Stimulated activated CD4-positive, alpha-beta T cell treated with anti-CD3 and anti-CD28 coated beads, TNF-alpha, amount 100 ng/mL, for 4 hours (primary cell): ENCODE data around the gene ATP4A.

ENCODE experiments used
- DNase-seq, 3 experiments: peaks; one replicate each; pipeline ENCODE4 v3.0.0-alpha.2; 2020; ENCODE audit warnings: low read depth in 3 of 3

The ATP4A gene

GRCh38 chr19:35549174-35549788 lies 14.2 kb downstream of the ATP4A start:
- DNase-seq = peak in 1 of 3 experiments; percentile 38

- DNase-seq = no peak
Measured at GRCh38 chr19:35546532-35546931, 16.9 kb downstream of the ATP4A start.

- DNase-seq = peak; percentile 48 to 65 (median 60)
Measured at GRCh38 chr19:35545855-35546381, 17.5 kb downstream of the ATP4A start.

DNA sequence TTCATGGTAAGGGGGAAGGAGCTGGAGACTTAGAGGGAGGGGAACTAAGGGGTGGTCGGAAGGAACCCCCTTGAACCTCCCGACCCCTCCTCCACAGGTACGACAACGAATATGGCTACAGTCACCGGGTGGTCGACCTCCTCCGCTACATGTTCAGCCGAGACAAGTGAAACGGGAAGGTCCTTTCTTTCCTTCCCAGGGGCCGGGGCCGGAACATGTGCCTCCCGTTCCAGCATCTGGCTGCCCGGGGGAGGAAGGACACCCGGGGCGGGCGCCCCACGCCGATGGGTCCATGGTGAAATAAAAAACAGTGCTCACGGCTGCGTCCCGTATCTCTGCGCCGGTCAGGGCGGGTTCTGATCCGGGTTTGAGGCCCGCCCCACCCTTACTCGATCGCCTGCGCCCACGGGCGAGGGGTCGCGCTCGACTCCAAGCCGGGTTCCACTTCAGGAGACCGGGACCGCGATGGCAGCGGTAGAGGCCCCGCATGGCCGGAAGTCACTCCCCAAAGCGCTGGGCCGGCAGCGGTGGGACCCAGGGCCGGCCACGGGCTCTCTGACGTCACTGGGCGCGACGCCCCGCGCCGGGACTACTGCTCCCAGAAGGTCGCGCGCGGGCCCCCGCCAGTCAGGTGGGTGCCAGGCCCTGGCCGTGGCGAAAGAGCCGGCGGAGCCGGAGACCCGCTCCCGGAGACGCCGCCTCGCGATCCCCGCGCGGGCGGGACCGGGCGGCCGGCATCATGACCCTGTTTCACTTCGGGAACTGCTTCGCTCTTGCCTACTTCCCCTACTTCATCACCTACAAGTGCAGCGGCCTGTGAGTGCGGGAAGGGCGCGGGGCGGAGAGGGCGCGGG lies 18.2 kb downstream of the ATP4A start, which contains the start of gene TMEM147:
TMEM147 (plus strand) TSS at position 626 of the 854 bp plus-strand sequence; CDS start at position 740, 114 bp downstream.
- peak; percentile 60 to 80 (median 68) for DNase-seq

DNA sequence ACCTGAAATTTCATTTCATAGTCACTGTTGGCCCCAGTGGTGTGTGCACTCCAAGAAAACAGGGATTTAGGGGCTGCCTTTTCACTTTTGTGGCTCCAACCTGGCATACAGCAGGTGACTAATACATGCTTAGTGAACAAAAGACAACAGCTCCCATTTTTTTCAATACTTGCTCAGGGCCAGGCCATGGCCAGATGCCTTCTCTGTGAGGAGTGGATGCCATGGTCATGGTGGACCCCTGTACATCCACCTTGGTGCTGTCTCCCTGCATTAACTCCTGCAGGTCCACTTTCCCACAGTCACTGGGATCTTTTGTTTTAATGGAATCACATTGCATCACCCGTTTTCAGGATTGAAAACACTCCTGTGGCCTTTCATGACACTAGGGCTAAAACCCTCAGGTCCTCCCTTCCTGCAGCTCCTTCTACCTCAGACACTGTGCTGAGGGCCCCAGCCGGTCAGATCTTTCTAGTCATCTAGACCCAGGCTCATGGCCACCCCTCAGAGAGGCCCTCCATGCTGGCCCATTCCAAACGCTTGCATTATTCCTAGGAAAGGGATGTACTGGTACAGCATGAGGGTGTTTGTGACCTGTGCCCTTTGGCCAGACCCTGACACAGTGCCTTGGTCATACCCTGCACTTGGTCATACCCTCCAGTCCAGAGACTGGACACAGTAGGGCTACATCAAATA lies 19.2 kb downstream of the ATP4A start:
- no peak for DNase-seq

GRCh38 chr19:35543280-35544109 lies 20.0 kb downstream of the ATP4A start:
- DNase-seq = no peak

DNA sequence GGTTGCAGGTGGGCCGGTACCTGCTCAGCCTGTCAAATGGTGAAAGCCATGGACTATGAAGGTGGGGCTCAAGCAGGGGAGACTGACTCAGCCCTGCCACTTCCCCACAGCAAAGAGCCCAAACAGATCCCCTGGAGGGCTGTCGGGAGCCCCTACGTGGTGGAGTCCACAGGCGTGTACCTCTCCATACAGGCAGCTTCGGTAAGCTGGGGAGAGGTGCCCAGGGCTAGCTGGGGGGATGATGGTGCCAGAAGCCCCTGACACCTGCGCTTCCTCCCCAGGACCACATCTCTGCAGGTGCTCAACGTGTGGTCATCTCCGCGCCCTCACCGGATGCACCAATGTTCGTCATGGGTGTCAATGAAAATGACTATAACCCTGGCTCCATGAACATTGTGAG lies 21.2 kb downstream of the ATP4A start:
- DNase-seq = no peak

DNA sequence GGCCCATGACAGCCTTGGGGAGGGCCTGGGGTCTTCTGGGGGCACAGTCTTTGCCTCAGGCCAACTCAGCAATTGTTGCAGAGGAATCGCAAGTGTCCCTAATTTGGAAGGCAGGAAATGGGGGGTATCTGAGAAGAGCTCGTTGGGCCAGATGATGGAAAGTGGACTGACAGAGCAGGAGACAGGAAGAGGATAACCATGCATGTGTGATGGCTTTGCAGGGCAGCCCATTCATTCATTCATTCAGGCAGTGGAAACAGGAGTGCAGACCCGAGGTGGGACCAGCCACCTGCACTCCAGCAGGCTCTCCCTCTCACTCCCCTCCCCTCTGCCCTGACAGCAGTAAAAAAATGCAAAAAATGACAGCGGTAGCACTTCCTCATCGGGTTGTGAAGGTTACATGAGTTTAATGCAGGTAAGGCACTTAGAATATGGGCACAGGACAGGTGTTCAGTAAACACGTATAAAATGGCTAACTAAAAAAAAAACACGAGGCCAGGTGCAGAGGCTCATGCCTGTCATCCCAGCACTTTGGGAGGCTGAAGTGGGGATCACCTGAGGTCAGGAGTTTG lies 23.0 kb downstream of the ATP4A start:
- no peak for DNase-seq

GRCh38 chr19:35539850-35540249 lies 23.6 kb downstream of the ATP4A start:
- no peak for DNase-seq

GRCh38 chr19:35539314-35539713 lies 24.1 kb downstream of the ATP4A start:
- DNase-seq = no peak

- no peak for DNase-seq
Measured at GRCh38 chr19:35534803-35535480, 28.5 kb downstream of the ATP4A start.

- no peak for DNase-seq
Measured at GRCh38 chr19:35533822-35534392, 29.6 kb downstream of the ATP4A start.

- DNase-seq = no peak
Measured at GRCh38 chr19:35533201-35533821, 30.1 kb downstream of the ATP4A start, which contains the start of gene GAPDHS. GAPDHS (plus strand) TSS chr19:35533456; CDS start chr19:35533528, 72 bp downstream.

DNA sequence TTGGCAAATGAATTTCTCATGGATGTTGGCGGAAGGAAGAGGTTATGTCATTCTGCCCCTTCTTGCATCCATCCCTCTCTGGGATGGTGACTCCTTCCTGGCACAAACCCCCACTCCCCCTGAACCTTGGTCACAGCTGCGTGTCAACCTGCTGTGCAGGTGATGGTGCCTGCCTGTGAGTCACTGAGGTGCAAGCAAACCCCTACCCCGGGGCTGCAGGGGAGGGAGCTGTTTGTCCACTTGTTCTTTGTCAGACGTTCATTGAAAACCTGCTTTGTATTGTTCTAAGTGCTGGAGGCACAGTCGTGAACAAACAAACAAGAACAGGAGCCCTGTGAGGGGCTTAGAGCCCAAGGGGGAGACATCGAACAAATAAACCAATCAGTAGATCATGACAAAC lies 32.2 kb downstream of the ATP4A start:
- no peak for DNase-seq

DNA sequence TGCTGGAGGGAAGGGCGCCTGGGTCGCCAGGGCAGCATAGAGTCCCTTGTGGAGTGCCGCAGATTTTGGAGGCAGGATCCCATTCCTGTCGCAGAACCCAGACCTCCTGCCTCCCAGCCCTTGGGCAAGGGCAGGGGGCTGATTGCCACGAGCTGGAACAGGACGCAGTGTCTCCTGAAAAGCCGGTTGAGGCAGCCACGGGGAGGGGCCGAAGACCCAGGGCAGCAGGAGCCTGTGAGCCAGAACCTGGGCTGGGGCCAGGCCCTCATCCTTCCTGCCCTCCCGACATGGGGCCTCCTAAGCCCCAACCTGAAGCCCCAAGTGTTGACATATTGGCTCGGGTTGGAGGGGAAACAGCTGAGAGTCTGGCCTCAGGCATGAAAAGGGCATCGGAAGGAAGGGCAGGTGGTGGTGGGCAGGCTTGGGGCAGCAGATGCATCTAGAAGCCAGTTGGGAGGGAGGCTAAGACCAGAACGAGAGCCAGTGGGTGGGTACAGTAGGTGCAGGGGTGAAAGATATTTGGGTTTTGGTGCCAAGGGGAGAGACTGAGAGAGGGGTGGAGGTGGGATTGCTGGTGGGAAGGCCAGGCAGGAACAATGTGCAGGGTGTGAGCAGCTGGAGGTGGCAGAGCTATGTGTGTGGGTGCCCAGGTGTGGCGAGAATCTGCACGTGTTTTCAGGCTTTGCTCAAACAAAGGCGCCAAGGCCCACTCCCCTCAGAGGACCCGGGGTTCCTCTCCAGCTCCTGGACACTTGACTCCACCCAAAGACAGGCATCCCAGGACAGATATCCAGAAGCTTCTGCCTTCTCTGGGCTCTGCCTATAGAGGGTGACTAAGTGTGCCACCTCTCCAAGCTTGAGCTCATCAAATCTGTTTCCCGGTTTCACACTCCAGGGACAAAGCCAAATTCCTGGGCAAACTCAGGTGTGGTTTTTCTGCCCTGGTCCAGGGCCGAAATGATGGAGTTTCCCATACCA lies 33.9 kb downstream of the ATP4A start:
- DNase-seq = no peak

DNA sequence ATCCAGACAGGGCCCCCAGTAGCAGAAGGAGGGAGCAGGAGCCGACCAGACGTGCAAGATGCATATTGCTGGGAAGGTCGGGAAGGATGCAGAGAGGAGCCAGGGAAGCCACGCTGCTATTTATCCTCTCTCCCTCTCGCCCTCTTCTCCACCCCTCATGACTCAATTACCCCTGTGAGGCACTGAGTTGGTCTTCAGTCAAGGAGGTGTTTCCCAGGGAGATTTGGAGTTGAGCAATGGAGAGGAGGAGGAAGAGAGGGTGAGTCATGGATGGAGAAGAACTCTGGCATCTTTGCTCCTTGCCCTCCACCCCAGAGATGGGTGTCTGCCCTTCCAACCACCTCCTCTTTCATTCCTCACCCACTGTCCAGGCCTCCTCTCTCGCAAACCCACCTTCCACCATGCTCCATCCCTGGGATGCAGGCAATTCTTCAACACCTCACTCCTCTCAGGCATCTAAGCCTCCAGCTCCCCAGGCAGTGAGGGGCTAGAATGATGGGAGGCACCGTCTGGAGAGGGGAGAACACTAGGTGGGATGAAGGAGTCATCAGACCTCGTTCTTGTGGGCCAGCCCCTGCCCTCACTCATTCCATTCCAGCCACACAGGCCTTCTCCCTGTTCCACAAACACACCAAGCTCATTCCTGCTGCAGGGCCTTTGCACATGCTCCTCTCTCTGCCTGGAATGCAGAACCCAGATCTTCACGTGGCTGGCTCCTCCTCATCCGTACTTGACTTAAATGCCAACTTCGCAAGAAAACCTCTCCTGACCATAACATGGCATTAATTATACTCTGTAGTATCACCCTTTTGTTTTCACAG lies 35.0 kb downstream of the ATP4A start, which contains the start of gene SBSN:
SBSN (minus strand) TSS at position 94 of the 821 bp plus-strand sequence; CDS start at position 64, 30 bp downstream.
- DNase-seq = no peak

DNA sequence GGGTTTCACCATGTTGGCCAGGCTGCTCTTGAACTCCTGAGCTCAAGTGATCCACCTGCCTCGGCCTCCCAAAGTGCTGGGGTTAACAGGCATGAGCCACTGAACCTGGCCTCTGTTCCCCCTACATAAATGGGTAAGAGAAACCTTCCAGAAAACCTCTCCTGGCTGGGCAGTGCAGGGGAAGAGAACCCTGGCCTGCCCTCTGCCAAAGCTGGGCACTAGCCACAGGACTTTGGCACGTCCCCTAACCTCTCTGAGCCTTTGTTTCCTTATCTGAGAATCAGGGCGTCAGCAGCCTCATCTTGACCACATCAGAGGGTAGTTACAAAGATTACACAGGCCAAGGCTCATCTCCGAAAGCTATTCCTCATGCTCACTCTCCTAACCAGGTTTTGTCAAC lies 37.6 kb downstream of the ATP4A start:
- no peak for DNase-seq
